Measurements from ENCODE around the gene TAL1.

DNA sequence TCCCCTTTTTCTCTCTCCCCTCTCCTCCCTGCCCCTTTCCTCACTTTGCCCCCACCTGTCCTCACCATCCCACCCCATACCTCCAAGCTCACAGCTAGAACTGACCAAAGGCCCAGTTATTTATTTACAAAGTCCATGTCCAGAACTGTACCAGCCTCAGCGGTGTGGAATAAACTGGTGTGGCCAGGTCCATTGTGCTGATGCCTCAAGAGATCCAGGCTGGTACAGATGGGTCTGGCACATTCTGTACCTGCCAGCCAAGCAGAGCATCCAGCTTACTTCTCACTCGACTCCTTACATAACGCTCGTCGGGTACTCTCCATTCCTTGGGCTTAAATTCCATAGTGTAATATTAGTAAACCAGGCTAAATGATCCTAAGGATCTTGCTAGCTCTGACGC lies 54.0 kb downstream of the TAL1 start:
- TF ChIP-seq CTCF (CRISPR knock-in tag; IDR thresholded peaks at IDR 0.05) (no peak), ZFP41 (CRISPR knock-in tag; IDR thresholded peaks at IDR 0.05; ENCODE audit: borderline replicate concordance) (no peak), ZSCAN29 (CRISPR knock-in tag; conservative IDR thresholded peaks at IDR 0.05) (no peak), ZFX (CRISPR knock-in tag; IDR thresholded peaks at IDR 0.05; ENCODE audit: low read depth) (no peak), NFE2 (CRISPR knock-in tag; IDR thresholded peaks at IDR 0.05) (no peak), IKZF1 (IDR thresholded peaks at IDR 0.05) (no peak), RBAK (CRISPR knock-in tag; IDR thresholded peaks at IDR 0.05) (no peak)
- TF ChIP-seq, protein P1, sequence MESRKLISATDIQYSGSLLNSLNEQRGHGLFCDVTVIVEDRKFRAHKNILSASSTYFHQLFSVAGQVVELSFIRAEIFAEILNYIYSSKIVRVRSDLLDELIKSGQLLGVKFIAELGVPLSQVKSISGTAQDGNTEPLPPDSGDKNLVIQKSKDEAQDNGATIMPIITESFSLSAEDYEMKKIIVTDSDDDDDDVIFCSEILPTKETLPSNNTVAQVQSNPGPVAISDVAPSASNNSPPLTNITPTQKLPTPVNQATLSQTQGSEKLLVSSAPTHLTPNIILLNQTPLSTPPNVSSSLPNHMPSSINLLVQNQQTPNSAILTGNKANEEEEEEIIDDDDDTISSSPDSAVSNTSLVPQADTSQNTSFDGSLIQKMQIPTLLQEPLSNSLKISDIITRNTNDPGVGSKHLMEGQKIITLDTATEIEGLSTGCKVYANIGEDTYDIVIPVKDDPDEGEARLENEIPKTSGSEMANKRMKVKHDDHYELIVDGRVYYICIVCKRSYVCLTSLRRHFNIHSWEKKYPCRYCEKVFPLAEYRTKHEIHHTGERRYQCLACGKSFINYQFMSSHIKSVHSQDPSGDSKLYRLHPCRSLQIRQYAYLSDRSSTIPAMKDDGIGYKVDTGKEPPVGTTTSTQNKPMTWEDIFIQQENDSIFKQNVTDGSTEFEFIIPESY (CRISPR knock-in tag; IDR thresholded peaks at IDR 0.05): no peak
- TF ChIP-seq, protein P2, sequence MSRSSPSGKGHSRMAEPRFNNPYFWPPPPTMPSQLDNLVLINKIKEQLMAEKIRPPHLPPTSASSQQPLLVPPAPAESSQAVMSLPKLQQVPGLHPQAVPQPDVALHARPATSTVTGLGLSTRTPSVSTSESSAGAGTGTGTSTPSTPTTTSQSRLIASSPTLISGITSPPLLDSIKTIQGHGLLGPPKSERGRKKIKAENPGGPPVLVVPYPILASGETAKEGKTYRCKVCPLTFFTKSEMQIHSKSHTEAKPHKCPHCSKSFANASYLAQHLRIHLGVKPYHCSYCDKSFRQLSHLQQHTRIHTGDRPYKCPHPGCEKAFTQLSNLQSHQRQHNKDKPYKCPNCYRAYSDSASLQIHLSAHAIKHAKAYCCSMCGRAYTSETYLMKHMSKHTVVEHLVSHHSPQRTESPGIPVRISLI (CRISPR knock-in tag; IDR thresholded peaks at IDR 0.05; ENCODE audit: borderline replicate concordance): no peak
- TF ChIP-seq, protein P3, sequence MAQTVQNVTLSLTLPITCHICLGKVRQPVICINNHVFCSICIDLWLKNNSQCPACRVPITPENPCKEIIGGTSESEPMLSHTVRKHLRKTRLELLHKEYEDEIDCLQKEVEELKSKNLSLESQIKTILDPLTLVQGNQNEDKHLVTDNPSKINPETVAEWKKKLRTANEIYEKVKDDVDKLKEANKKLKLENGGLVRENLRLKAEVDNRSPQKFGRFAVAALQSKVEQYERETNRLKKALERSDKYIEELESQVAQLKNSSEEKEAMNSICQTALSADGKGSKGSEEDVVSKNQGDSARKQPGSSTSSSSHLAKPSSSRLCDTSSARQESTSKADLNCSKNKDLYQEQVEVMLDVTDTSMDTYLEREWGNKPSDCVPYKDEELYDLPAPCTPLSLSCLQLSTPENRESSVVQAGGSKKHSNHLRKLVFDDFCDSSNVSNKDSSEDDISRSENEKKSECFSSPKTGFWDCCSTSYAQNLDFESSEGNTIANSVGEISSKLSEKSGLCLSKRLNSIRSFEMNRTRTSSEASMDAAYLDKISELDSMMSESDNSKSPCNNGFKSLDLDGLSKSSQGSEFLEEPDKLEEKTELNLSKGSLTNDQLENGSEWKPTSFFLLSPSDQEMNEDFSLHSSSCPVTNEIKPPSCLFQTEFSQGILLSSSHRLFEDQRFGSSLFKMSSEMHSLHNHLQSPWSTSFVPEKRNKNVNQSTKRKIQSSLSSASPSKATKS (CRISPR knock-in tag; IDR thresholded peaks at IDR 0.05): no peak
